Loucy (cell line): ENCODE data around the gene XXYLT1.

Experiments used
- EZH2phosphoT487 ChIP-seq: fragments of 200-600 bp; IDR thresholded peaks from 2 replicates; pipeline ENCODE4 v1.6.1; 2018; ENCODE audit warnings: antibody characterized with exemption, mild to moderate bottlenecking, moderate library complexity, borderline replicate concordance
- TF ChIP-seq, protein P1 (sequence below): fragments of 200-600 bp; sonication (generic); conservative IDR thresholded peaks from 2 replicates; pipeline ENCODE4 v1.5.1; 2014; ENCODE audit warnings: mild to moderate bottlenecking, antibody characterized with exemption, low read length

DNA sequence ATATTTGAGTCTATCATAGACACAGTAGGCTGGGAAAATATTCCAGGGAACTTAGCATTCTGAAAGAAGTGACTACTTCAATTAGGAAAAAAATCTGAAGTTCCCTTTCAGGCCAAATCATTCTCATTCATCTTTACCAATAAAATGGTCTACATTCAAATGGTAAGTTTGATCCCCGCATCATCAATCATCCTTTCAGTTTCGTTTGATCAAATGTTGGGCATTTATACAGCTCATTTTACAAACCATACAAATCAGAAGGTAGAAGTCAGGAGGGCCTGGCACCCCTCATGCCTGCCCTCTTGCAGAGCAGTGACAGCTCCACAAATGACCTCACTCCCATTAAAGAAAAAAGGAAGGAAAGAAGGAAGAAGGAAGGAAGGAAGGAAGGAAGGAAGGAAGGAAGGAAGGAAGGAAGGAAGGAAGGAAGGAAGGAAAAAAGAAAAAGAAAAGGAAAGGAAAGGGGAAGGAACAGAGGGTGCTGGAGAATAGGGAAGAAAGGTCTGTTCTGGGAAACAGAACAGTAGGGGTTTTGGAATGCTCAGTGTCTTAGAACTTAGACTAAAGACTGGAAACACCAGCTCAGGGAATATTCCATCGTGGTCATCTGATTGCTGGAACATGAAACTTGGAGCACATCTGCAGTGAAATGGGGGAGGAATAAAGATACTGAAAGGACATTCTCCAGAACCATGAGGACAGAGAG is 86.1 kb downstream of the XXYLT1 start:
- TF ChIP-seq, protein P1, sequence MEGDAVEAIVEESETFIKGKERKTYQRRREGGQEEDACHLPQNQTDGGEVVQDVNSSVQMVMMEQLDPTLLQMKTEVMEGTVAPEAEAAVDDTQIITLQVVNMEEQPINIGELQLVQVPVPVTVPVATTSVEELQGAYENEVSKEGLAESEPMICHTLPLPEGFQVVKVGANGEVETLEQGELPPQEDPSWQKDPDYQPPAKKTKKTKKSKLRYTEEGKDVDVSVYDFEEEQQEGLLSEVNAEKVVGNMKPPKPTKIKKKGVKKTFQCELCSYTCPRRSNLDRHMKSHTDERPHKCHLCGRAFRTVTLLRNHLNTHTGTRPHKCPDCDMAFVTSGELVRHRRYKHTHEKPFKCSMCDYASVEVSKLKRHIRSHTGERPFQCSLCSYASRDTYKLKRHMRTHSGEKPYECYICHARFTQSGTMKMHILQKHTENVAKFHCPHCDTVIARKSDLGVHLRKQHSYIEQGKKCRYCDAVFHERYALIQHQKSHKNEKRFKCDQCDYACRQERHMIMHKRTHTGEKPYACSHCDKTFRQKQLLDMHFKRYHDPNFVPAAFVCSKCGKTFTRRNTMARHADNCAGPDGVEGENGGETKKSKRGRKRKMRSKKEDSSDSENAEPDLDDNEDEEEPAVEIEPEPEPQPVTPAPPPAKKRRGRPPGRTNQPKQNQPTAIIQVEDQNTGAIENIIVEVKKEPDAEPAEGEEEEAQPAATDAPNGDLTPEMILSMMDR = no peak
- no peak for TF ChIP-seq EZH2phosphoT487
